NOMO-1 treated with DMSO at 0.1 percent for 48 hours (cell line): Measurements from ENCODE around the gene CSTB.

ENCODE experiments used
- DNase-seq: peaks from one replicate; lab custom pipeline; 2025; ENCODE audit not compliant: unreplicated experiment; lab: John Stamatoyannopoulos, UW

Gene CSTB

GRCh38 chr21:43733529-43734071, 42.5 kb downstream of the CSTB start:
- no peak for DNase-seq

- no peak for DNase-seq
These were observed 43.0 kb downstream of the CSTB start for GRCh38 chr21:43733060-43733459.

- DNase-seq, result no peak
These were observed 44.0 kb downstream of the CSTB start for GRCh38 chr21:43731891-43732711.

GRCh38 chr21:43731476-43731875, 44.6 kb downstream of the CSTB start:
- DNase-seq, result no peak

- DNase-seq, result peak; percentile 88
These were observed 47.4 kb downstream of the CSTB start for GRCh38 chr21:43728467-43729390.

- DNase-seq, result peak; percentile 41
These were observed 48.0 kb downstream of the CSTB start for GRCh38 chr21:43728154-43728466.

- DNase-seq, result no peak
These were observed 48.5 kb downstream of the CSTB start for GRCh38 chr21:43727519-43728153.

- DNase-seq, result no peak
These were observed 49.2 kb downstream of the CSTB start for GRCh38 chr21:43726686-43727518.
